ENCODE results near the gene BASP1. TPM values are rescaled to one million over a fixed set of nuclear protein-coding genes. Genes with fewer than 3 reads are reported as not detected.

BASP1 gene
- total and polyA plus RNA-seq, 7 donors = 7.4 to 18.6 (median 11.1) TPM

GRCh38 chr5:17185773-17186172 is 31.7 kb upstream of the BASP1 start:
- intact Hi-C loops (cut with DNase I) = no loop called here
- peak; percentile 83 for DNase-seq
- 75 to 82% methylated on average over 3 of the region's 3 CpGs for WGBS, 2 donors
- no peaks in the 10 kb centered on the region for H3K27me3 ChIP-seq
- peak in 2 of 4 donors; percentile 23 to 27 for TF ChIP-seq POLR2AphosphoS5 (IDR thresholded peaks at IDR 0.05)
- no peak for TF ChIP-seq POLR2A (IDR thresholded peaks at IDR 0.05)
- no peaks in the 10 kb centered on the region for H3K9me3 ChIP-seq
- no peak overlapping the region for H3K4me3 ChIP-seq
- no peaks in the 10 kb centered on the region for H3K36me3 ChIP-seq
- H3K27ac ChIP-seq = no peak overlapping the region
- H3K4me1 ChIP-seq = peaks cover 0 to 10% (median 0%) of the 10 kb centered on the region in 4 donors

- Histone ChIP-seq H3K27ac (no peak overlapping the region), H3K36me3 (no peaks in the 10 kb centered on the region), H3K9me3 (no peaks in the 10 kb centered on the region), H3K4me1 (peaks cover 0 to 11% (median 0%) of the 10 kb centered on the region in 4 donors), H3K27me3 (no peaks in the 10 kb centered on the region), H3K4me3 (no peak overlapping the region)
- intact Hi-C loops (cut with DNase I) = no loop called here
- no peak for DNase-seq
- 90 to 94% methylated on average over 4 of the region's 4 CpGs for WGBS, 2 donors
- TF ChIP-seq CTCF (IDR thresholded peaks at IDR 0.05) (no peak), POLR2A (IDR thresholded peaks at IDR 0.05) (no peak), POLR2AphosphoS5 (IDR thresholded peaks at IDR 0.05) (no peak), EP300 (IDR thresholded peaks at IDR 0.05) (no peak)
These were observed 31.2 kb upstream of the BASP1 start for GRCh38 chr5:17186256-17186655.

GRCh38 chr5:17187011-17187785 is 30.2 kb upstream of the BASP1 start:
- Histone ChIP-seq H3K36me3 (no peaks in the 10 kb centered on the region), H3K4me1 (peaks cover 0 to 11% (median 0%) of the 10 kb centered on the region in 4 donors), H3K27ac (no peak overlapping the region), H3K4me3 (no peak overlapping the region), H3K27me3 (no peaks in the 10 kb centered on the region), H3K9me3 (no peaks in the 10 kb centered on the region)
- no peak for TF ChIP-seq POLR2A (IDR thresholded peaks at IDR 0.05)
- WGBS, 2 donors = 87 to 90% methylated on average over 7 of the region's 7 CpGs
- DNase-seq = no peak
- intact Hi-C loops (cut with DNase I) = no loop called here

GRCh38 chr5:17187786-17188170 is 29.7 kb upstream of the BASP1 start:
- no peak for DNase-seq
- H3K27ac ChIP-seq = no peak overlapping the region

GRCh38 chr5:17189381-17190036 is 27.9 kb upstream of the BASP1 start:
- WGBS, 2 donors = 8 to 32% methylated on average over 13 of the region's 13 CpGs
- H3K27ac ChIP-seq = peak overlapping the region in 1 of 4 donors; percentile 6
- peak; percentile 80 for DNase-seq
- H3K27me3 ChIP-seq = no peaks in the 10 kb centered on the region
- H3K36me3 ChIP-seq = no peaks in the 10 kb centered on the region
- intact Hi-C loops (cut with DNase I) = loop anchor here (2.0 to 5.0 kb wide), 2 partner anchors 252 to 399 kb away; partner anchors contain the start of gene MYO10
- TF ChIP-seq POLR2AphosphoS5 (IDR thresholded peaks at IDR 0.05) (no peak), CTCF (IDR thresholded peaks at IDR 0.05) (peak; percentile 22 to 75 (median 66))
- H3K4me1 ChIP-seq = peaks cover 0 to 11% (median 0%) of the 10 kb centered on the region in 4 donors
- no peaks in the 10 kb centered on the region for H3K9me3 ChIP-seq
- H3K4me3 ChIP-seq = no peak overlapping the region

More at GRCh38 chr5:17187786-17188170, 29.7 kb upstream of the BASP1 start:
- H3K9me3 ChIP-seq = no peaks in the 10 kb centered on the region
- peaks cover 0 to 11% (median 0%) of the 10 kb centered on the region in 4 donors for H3K4me1 ChIP-seq
- TF ChIP-seq POLR2A (IDR thresholded peaks at IDR 0.05) (no peak), CTCF (IDR thresholded peaks at IDR 0.05) (no peak), EP300 (IDR thresholded peaks at IDR 0.05) (no peak), POLR2AphosphoS5 (IDR thresholded peaks at IDR 0.05) (no peak)
- no peak overlapping the region for H3K4me3 ChIP-seq
- no peaks in the 10 kb centered on the region for H3K36me3 ChIP-seq
- 93 to 94% methylated on average over 6 of the region's 6 CpGs for WGBS, 2 donors
- no peaks in the 10 kb centered on the region for H3K27me3 ChIP-seq
- intact Hi-C loops (cut with DNase I) = loop anchor here (2.0 kb wide), 1 partner anchor 397 kb away; no protein-coding TSS in a partner anchor

Data from sigmoid colon (tissue), 7 donors.